Activated naive CD4-positive, alpha-beta T cell treated with anti-CD3 and anti-CD28 coated beads, Interleukin-2, amount 50 U/mL, for 24 hours (primary cell): ENCODE results near the gene SNX3.

ENCODE experiments used
- H3K27ac Mint-ChIP-seq: one replicate; pipeline ENCODE4 v1.8.0; 2021; ENCODE audit warnings: mild to moderate bottlenecking, mixed read lengths
- H3K27me3 Mint-ChIP-seq: one replicate; pipeline ENCODE4 v1.8.0; 2021; ENCODE audit warnings: mixed read lengths
- H3K36me3 Mint-ChIP-seq: one replicate; pipeline ENCODE4 v1.8.0; 2021; ENCODE audit warnings: mixed read lengths
- H3K4me1 Mint-ChIP-seq: one replicate; pipeline ENCODE4 v1.8.0; 2021; ENCODE audit warnings: mixed read lengths
- H3K4me3 Mint-ChIP-seq: one replicate; pipeline ENCODE4 v1.8.0; 2021; ENCODE audit warnings: mild to moderate bottlenecking, mixed read lengths
- H3K9me3 Mint-ChIP-seq: one replicate; pipeline ENCODE4 v1.8.0; 2021; ENCODE audit warnings: mixed read lengths

The SNX3 gene

GRCh38 chr6:108171291-108171917 lies 89.4 kb downstream of the SNX3 start:
- Mint-ChIP-seq H3K9me3 (no peaks in the 10 kb centered on the region), H3K27ac (no peak overlapping the region), H3K4me1 (peaks cover 44% of the 10 kb centered on the region), H3K36me3 (no peaks in the 10 kb centered on the region), H3K27me3 (peaks cover 63% of the 10 kb centered on the region), H3K4me3 (no peak overlapping the region)

DNA sequence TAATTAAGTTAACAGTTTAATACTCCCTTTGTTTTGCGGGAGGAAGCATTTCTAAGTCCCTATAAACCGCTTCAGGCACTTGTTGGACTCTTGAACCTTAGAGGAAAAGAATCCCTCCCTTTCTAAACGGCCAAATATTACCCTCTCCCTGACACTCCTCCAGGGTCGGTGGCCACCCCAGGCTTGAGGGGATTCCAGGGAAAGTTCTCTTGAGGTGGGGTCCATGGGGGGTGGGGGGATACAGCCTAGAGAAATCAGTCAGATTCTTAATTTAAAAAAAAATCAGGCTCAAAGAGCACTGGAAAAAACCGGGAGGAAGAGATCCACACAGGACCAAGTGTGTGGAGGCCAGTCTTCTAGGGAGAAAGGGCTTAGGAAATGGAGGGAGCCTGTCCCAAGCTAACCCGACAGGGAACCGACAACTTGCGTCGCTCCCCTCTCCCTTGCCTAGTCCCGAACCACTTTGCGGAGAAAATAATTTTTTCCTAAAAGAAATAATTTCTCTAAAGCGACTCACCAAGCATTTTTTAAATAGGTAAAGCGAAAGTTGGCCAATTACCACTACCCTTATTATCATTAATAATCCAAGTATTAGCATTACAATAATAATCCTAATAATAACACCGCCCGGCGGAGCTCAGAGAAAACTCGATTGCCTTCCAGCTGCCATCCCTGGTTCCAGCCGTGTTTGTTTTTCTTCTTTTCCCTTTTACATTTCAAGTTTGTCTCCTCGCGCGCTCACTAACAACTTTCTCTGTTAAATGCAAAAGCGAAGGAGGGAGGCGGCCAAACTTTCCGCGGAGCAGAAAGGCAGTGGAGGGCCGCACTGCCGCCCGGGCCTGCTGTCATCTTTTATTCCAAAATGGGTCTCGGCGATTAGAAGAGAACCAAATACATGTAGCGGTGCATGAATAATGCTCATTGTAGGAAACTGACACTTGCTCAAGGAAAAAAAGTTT lies 90.2 kb downstream of the SNX3 start:
- no peak overlapping the region for H3K27ac Mint-ChIP-seq
- H3K4me1 Mint-ChIP-seq: peaks cover 45% of the 10 kb centered on the region
- no peaks in the 10 kb centered on the region for H3K9me3 Mint-ChIP-seq
- peaks cover 64% of the 10 kb centered on the region for H3K27me3 Mint-ChIP-seq
- H3K36me3 Mint-ChIP-seq: no peaks in the 10 kb centered on the region
- H3K4me3 Mint-ChIP-seq: peak overlapping the region; percentile 38

GRCh38 chr6:108169464-108170331 lies 91.1 kb downstream of the SNX3 start:
- Mint-ChIP-seq H3K27ac (no peak overlapping the region), H3K27me3 (peaks cover 64% of the 10 kb centered on the region), H3K36me3 (no peaks in the 10 kb centered on the region), H3K4me1 (peaks cover 43% of the 10 kb centered on the region), H3K4me3 (peak overlapping the region; percentile 74), H3K9me3 (no peaks in the 10 kb centered on the region)

GRCh38 chr6:108168501-108169463 lies 92.1 kb downstream of the SNX3 start:
- Mint-ChIP-seq H3K27ac (no peak overlapping the region), H3K9me3 (no peaks in the 10 kb centered on the region)

DNA sequence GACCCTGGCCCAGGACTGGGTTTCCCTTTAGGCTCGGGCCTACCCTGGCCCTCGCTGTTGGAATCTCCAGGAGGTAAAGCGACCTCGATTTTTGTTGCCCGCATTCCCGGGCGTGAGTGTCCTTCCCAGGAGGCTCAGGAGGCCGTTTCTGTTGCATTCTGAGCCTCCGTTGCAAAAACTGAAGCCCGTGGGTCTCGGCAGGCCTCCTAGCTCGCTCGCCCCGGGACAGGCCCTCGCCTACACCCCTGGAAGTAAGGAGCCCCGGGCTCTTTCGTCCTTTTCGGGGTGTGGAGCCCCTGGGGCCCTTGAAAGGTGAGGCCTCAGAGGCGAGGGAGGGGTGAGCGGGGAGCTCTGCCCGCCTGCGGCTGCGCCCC lies 92.8 kb downstream of the SNX3 start:
- H3K4me3 Mint-ChIP-seq: peak overlapping the region; percentile 69
- peaks cover 37% of the 10 kb centered on the region for H3K4me1 Mint-ChIP-seq
- H3K27ac Mint-ChIP-seq: no peak overlapping the region
- no peaks in the 10 kb centered on the region for H3K9me3 Mint-ChIP-seq
- no peaks in the 10 kb centered on the region for H3K36me3 Mint-ChIP-seq
- H3K27me3 Mint-ChIP-seq: peaks cover 67% of the 10 kb centered on the region

More at GRCh38 chr6:108168501-108169463, 92.1 kb downstream of the SNX3 start:
- peaks cover 37% of the 10 kb centered on the region for H3K4me1 Mint-ChIP-seq
- peak overlapping the region; percentile 74 for H3K4me3 Mint-ChIP-seq
- H3K36me3 Mint-ChIP-seq: no peaks in the 10 kb centered on the region
- peaks cover 65% of the 10 kb centered on the region for H3K27me3 Mint-ChIP-seq

- no peaks in the 10 kb centered on the region for H3K36me3 Mint-ChIP-seq
- H3K27ac Mint-ChIP-seq: no peak overlapping the region
Observed at GRCh38 chr6:108167449-108168089, 93.3 kb downstream of the SNX3 start.

DNA sequence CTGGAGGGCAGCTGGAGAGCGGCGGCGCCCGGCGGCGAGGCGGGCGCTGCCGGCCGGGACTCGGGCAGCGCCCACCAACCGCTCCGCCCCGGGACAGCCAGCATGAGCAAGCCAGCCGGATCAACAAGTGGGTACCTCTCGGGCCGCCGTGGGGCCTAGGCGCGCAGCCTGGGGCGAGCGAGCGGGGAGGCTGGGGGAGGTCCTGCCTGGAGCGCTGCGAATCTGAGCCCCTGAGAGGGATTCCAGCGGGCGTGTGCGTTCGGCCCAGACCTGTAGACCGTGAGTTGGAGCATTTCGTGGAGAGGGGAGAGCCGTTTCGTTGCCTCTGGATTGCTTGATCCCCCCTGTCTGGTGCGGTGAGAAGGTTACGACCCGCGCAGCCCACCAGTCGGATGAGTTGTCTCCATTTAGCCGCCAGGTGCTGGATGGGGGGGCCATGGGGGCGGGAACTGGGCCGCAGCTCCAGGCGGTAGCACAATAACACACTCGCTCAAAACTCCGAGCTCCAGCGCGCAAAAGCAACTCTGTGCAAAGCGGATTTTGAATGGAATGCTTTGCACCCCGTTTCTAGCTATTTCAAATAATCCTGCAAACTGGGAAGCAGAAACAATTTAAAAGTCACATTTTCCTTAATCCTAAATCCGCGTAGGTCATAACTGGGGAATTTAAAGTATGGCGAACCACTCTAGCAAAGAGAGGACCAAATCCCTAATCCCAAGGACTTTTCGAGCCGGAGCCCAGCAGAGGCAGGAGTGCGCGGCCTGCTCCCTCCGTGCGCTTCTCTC lies 94.0 kb downstream of the SNX3 start:
- H3K27me3 Mint-ChIP-seq: peaks cover 63% of the 10 kb centered on the region
- no peak overlapping the region for H3K27ac Mint-ChIP-seq

More at GRCh38 chr6:108167449-108168089, 93.3 kb downstream of the SNX3 start:
- no peaks in the 10 kb centered on the region for H3K9me3 Mint-ChIP-seq
- H3K4me3 Mint-ChIP-seq: peak overlapping the region; percentile 69
- peaks cover 37% of the 10 kb centered on the region for H3K4me1 Mint-ChIP-seq
- H3K27me3 Mint-ChIP-seq: peaks cover 64% of the 10 kb centered on the region

GRCh38 chr6:108165714-108166663 lies 94.9 kb downstream of the SNX3 start, which contains the start of gene NR2E1:
TSS of gene NR2E1 (plus strand) at chr6:108166022. CDS start at chr6:108166766, 744 bp downstream.
- Mint-ChIP-seq H3K4me3 (peak within 1 kb of the TSS; percentile 69), H3K27ac (peak within 1 kb of the TSS; percentile 76), H3K4me1 (peaks cover 35% of the 10 kb centered on the region), H3K9me3 (no peaks in the 10 kb centered on the region), H3K27me3 (peaks cover 64% of the 10 kb centered on the region), H3K36me3 (no peaks in the 10 kb centered on the region)

More for the DNA sequence above, 94.0 kb downstream of the SNX3 start:
- Mint-ChIP-seq H3K9me3 (no peaks in the 10 kb centered on the region), H3K4me1 (peaks cover 37% of the 10 kb centered on the region), H3K36me3 (no peaks in the 10 kb centered on the region), H3K4me3 (peak overlapping the region; percentile 69)

GRCh38 chr6:108164815-108165706 lies 95.8 kb downstream of the SNX3 start:
- no peaks in the 10 kb centered on the region for H3K9me3 Mint-ChIP-seq
- no peaks in the 10 kb centered on the region for H3K36me3 Mint-ChIP-seq
- peaks cover 32% of the 10 kb centered on the region for H3K4me1 Mint-ChIP-seq
- H3K4me3 Mint-ChIP-seq: peak overlapping the region; percentile 13
- H3K27ac Mint-ChIP-seq: peak overlapping the region; percentile 76
- H3K27me3 Mint-ChIP-seq: peaks cover 66% of the 10 kb centered on the region

- H3K4me1 Mint-ChIP-seq: peaks cover 31% of the 10 kb centered on the region
- H3K27ac Mint-ChIP-seq: no peak overlapping the region
- peaks cover 71% of the 10 kb centered on the region for H3K27me3 Mint-ChIP-seq
- H3K36me3 Mint-ChIP-seq: no peaks in the 10 kb centered on the region
- H3K9me3 Mint-ChIP-seq: no peaks in the 10 kb centered on the region
- no peak overlapping the region for H3K4me3 Mint-ChIP-seq
Observed at GRCh38 chr6:108164543-108164814, 96.4 kb downstream of the SNX3 start.

GRCh38 chr6:108163644-108164542 lies 96.9 kb downstream of the SNX3 start:
- Mint-ChIP-seq H3K9me3 (no peaks in the 10 kb centered on the region), H3K27ac (no peak overlapping the region), H3K4me3 (no peak overlapping the region)

More at GRCh38 chr6:108163644-108164542, 96.9 kb downstream of the SNX3 start:
- Mint-ChIP-seq H3K36me3 (no peaks in the 10 kb centered on the region), H3K4me1 (peaks cover 27% of the 10 kb centered on the region), H3K27me3 (peaks cover 70% of the 10 kb centered on the region)
